Hippocampal formation (tissue), 2 donors: ENCODE measurements around the gene DMAC1.

Experiments
- DNase-seq, 2 donors: peaks; one replicate each; lab custom pipeline; 2025; lab: John Stamatoyannopoulos, UW

The DMAC1 gene

GRCh38 chr9:7782400-7783120, 17.0 kb downstream of the DMAC1 start:
- DNase-seq: no peak

GRCh38 chr9:7780261-7780988, 19.2 kb downstream of the DMAC1 start:
- no peak for DNase-seq

GRCh38 chr9:7778851-7779600, 20.6 kb downstream of the DMAC1 start:
- no peak for DNase-seq

GRCh38 chr9:7777771-7778170, 21.8 kb downstream of the DMAC1 start:
- no peak for DNase-seq

GRCh38 chr9:7770111-7770510, 29.5 kb downstream of the DMAC1 start:
- no peak for DNase-seq

GRCh38 chr9:7762600-7762999, 37.0 kb downstream of the DMAC1 start:
- DNase-seq: no peak

- DNase-seq: no peak
Observed at GRCh38 chr9:7760014-7760415, 39.6 kb downstream of the DMAC1 start.

- no peak for DNase-seq
Observed at GRCh38 chr9:7756088-7756487, 43.5 kb downstream of the DMAC1 start.

GRCh38 chr9:7752481-7752880, 47.1 kb downstream of the DMAC1 start:
- DNase-seq: no peak
